Bronchial smooth muscle cell (primary cell): ENCODE data around the gene FSTL5. TPM values are rescaled to one million over a fixed set of nuclear protein-coding genes. Genes with fewer than 3 reads are reported as not detected.

ENCODE experiments used
- total RNA-seq: library from RNA; depleted of rRNA; stranded (reverse); fragments of >200 nt; gene quantifications from 2 replicates; pipeline ENCODE4 v1.2.1, GENCODE V29; 2014

FSTL5 gene
- total RNA-seq: not detected in 2 replicates

GRCh38 chr4:162163892-162164759 is at the start of gene FSTL5:
Gene FSTL5, minus strand, starts transcription at chr4:162164000. Its CDS starts 52,604 bp downstream, at chr4:162111396.

